SK-N-SH treated with all-trans-retinoic acid at 6 μM for 48 hours (cell line): Measurements from ENCODE around the gene CPTP.
A peak's percentile ranks its signal among the peaks of the same experiment; 100 is the strongest.

Experiments used
- ATAC-seq: fragments of 200-7000 bp; cut with Tn5 transposase; 3 replicates; pipeline ENCODE4 v1.9.1; 2020; ENCODE audit warnings: mild to moderate bottlenecking, moderate library complexity
- ARNTL ChIP-seq: fragments of 450-650 bp; formaldehyde crosslinking; IDR thresholded peaks from 2 replicates; pipeline ENCODE4 v1.5.0; 2020; ENCODE audit warnings: low read depth, mild to moderate bottlenecking, moderate library complexity, borderline replicate concordance
- BACH2 ChIP-seq: fragments of 250-450 bp; sonication (Bioruptor Pico); IDR thresholded peaks from 2 replicates; pipeline ENCODE4 v1.9.0; 2021; ENCODE audit warnings: mild to moderate bottlenecking, borderline replicate concordance
- CSDC2 ChIP-seq: fragments of 250-450 bp; sonication (Bioruptor Pico); IDR thresholded peaks from 2 replicates; pipeline ENCODE4 v1.5.0; 2020; ENCODE audit warnings: mild to moderate bottlenecking, moderate library complexity
- ESRRG ChIP-seq: fragments of 250-450 bp; sonication (Bioruptor Pico); IDR thresholded peaks from 2 replicates; pipeline ENCODE4 v1.6.1; 2021; ENCODE audit warnings: mild to moderate bottlenecking
- GLIS3 ChIP-seq: fragments of 250-450 bp; sonication (Bioruptor Pico); IDR thresholded peaks from 2 replicates; pipeline ENCODE4 v1.5.0; 2020; ENCODE audit warnings: mild to moderate bottlenecking, moderate library complexity
- ISL1 ChIP-seq: fragments of 250-450 bp; sonication (Bioruptor Pico); IDR thresholded peaks from 2 replicates; pipeline ENCODE4 v2.1.2; 2022; ENCODE audit warnings: mild to moderate bottlenecking, moderate library complexity
- OSR1 ChIP-seq: fragments of 250-450 bp; sonication (Bioruptor Pico); IDR thresholded peaks from 2 replicates; pipeline ENCODE4 v1.8.0; 2022; ENCODE audit warnings: moderate library complexity, mild to moderate bottlenecking, inconsistent platforms
- PATZ1 ChIP-seq: fragments of 250-450 bp; sonication (Bioruptor Pico); IDR thresholded peaks from 2 replicates; pipeline ENCODE4 v1.8.0; 2020; ENCODE audit warnings: mild to moderate bottlenecking, moderate library complexity, borderline replicate concordance
- POU6F1 ChIP-seq: fragments of 250-450 bp; sonication (Bioruptor Pico); IDR thresholded peaks from 2 replicates; pipeline ENCODE4 v1.8.0; 2021; ENCODE audit warnings: low read depth, mild to moderate bottlenecking, moderate library complexity, borderline replicate concordance
- PPARA ChIP-seq: fragments of 250-450 bp; sonication (Bioruptor Pico); IDR thresholded peaks from 2 replicates; pipeline ENCODE4 v1.5.0; 2020; ENCODE audit warnings: mild to moderate bottlenecking, borderline replicate concordance
- SNAI2 ChIP-seq: fragments of 250-450 bp; sonication (Bioruptor Pico); IDR thresholded peaks from 2 replicates; pipeline ENCODE4 v1.5.0; 2020; ENCODE audit warnings: mild to moderate bottlenecking, moderate library complexity
- TCF4 ChIP-seq: fragments of 250-450 bp; sonication (Bioruptor Pico); IDR thresholded peaks from 2 replicates; pipeline ENCODE4 v1.8.0; 2021; ENCODE audit warnings: mild to moderate bottlenecking, moderate library complexity, borderline replicate concordance
- TOX ChIP-seq: fragments of 250-450 bp; sonication (Bioruptor Pico); IDR thresholded peaks from 2 replicates; pipeline ENCODE4 v1.8.0; 2021; ENCODE audit warnings: mild to moderate bottlenecking, moderate library complexity, borderline replicate concordance
- TSHZ2 ChIP-seq: fragments of 250-450 bp; sonication (Bioruptor Pico); IDR thresholded peaks from 2 replicates; pipeline ENCODE4 v1.5.0; 2020; ENCODE audit warnings: mild to moderate bottlenecking, moderate library complexity
- ZC3H10 ChIP-seq: fragments of 250-450 bp; sonication (Bioruptor Pico); IDR thresholded peaks from 2 replicates; pipeline ENCODE4 v1.5.1; 2021; ENCODE audit warnings: mild to moderate bottlenecking, moderate library complexity
- ZFP3 ChIP-seq: fragments of 250-450 bp; sonication (Bioruptor Pico); IDR thresholded peaks from 2 replicates; pipeline ENCODE4 v1.5.0; 2020; ENCODE audit warnings: mild to moderate bottlenecking, moderate library complexity
- ZFP30 ChIP-seq: fragments of 450-650 bp; formaldehyde crosslinking; IDR thresholded peaks from 2 replicates; pipeline ENCODE4 v1.5.0; 2022; ENCODE audit warnings: mild to moderate bottlenecking, moderate library complexity
- ZNF70 ChIP-seq: fragments of 450-650 bp; formaldehyde crosslinking; IDR thresholded peaks from 2 replicates; pipeline ENCODE4 v1.5.0; 2020; ENCODE audit warnings: mild to moderate bottlenecking, moderate library complexity
- ZNF8 ChIP-seq: fragments of 450-650 bp; formaldehyde crosslinking; IDR thresholded peaks from 2 replicates; pipeline ENCODE4 v1.5.0; 2020; ENCODE audit warnings: mild to moderate bottlenecking, moderate library complexity
- TF ChIP-seq, protein P1 (sequence below): fragments of 250-450 bp; sonication (Bioruptor Pico); IDR thresholded peaks from 2 replicates; pipeline ENCODE4 v1.5.1; 2021; ENCODE audit warnings: mild to moderate bottlenecking, moderate library complexity
- TF ChIP-seq, protein P2 (sequence below): fragments of 250-450 bp; sonication (Bioruptor Pico); IDR thresholded peaks from 2 replicates; pipeline ENCODE4 v1.5.1; 2020; ENCODE audit warnings: low read depth, mild to moderate bottlenecking, moderate library complexity

The CPTP gene

DNA sequence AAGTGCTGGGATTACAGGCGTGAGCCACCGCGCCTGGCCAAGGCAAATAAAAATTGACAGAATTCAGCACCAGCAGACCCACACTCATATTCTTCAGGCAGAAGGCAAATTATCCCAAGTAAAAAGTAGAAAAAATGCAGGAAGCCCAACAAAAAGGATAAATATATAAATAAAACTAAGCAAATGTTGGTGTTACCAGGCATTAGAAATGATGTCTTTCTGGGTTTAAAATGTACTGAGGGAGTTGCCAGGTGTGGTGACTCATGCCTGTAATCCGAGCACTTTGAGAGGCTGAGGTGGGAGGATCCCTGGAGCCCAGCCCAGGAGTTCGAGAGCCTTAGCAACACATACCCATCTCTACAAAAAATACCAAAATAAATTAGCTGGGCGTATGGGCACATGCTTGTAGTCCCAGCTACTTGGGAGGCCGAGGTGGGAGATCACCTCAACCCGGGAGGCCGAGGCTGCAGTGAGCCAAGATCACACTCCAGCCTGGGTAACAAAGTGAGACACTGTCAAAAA, 6.4 kb upstream of the CPTP start:
- ATAC-seq: peak; percentile 89
- TF ChIP-seq CSDC2 (CRISPR knock-in tag): no peak
- TF ChIP-seq ZNF70 (CRISPR knock-in tag): no peak
- TF ChIP-seq, protein P1, sequence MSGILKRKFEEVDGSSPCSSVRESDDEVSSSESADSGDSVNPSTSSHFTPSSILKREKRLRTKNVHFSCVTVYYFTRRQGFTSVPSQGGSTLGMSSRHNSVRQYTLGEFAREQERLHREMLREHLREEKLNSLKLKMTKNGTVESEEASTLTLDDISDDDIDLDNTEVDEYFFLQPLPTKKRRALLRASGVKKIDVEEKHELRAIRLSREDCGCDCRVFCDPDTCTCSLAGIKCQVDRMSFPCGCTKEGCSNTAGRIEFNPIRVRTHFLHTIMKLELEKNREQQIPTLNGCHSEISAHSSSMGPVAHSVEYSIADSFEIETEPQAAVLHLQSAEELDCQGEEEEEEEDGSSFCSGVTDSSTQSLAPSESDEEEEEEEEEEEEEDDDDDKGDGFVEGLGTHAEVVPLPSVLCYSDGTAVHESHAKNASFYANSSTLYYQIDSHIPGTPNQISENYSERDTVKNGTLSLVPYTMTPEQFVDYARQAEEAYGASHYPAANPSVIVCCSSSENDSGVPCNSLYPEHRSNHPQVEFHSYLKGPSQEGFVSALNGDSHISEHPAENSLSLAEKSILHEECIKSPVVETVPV (CRISPR knock-in tag): no peak
- no peak for TF ChIP-seq TSHZ2 (CRISPR knock-in tag)
- TF ChIP-seq ZC3H10 (CRISPR knock-in tag): no peak
- no peak for TF ChIP-seq ISL1
- no peak for TF ChIP-seq ZFP30 (CRISPR knock-in tag)
- TF ChIP-seq ARNTL (CRISPR knock-in tag): no peak
- TF ChIP-seq POU6F1 (CRISPR knock-in tag): no peak
- TF ChIP-seq PPARA (CRISPR knock-in tag): no peak
- TF ChIP-seq PATZ1: no peak
- no peak for TF ChIP-seq ZNF8 (CRISPR knock-in tag)
- TF ChIP-seq OSR1 (CRISPR knock-in tag): no peak
- TF ChIP-seq ESRRG: no peak

DNA sequence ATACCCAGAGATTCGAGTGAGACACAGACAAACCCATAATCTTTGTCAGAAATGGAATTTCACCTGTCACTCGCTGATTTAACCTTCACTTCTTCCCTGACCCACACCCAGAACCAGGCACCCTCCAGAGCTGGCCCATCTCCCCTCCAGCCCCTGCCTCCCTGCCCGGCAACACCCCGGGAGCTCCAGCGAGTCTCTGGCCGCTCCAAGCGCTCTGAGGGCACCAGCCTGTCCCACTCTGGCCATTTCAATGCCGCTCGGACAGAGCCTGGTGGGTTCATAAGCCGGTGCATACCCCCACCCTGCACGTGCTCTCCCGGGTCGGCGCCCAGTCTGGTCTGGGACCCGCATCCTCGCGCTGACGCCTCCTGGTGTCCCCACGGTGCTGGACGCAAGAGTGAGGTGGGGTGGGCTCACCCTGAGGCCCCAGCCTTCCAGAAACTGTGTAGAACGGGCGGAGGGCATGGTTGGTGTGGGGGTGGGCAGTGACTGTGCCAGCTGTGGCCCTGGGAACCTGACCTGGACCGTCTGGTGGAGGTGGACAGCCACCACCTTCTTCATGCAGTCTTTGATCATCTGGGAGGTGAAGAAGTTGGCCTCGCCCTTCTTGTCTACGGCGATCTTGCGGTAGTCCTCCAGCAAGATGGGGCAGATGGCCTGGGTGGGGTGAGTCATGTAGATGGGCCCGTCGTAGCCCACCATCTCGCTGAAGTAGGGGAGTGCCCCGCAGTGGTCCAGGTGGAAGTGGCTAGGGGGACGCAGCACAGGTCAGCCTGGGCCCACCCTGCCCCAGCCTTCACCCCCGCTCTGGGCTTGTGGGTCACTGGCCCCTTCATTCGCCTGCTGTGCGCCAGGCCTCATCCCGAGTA, 5.6 kb upstream of the CPTP start:
- no peak; the same call in 2 of the 3 replicates for ATAC-seq
- no peak for TF ChIP-seq ZFP3 (CRISPR knock-in tag)
- no peak for TF ChIP-seq CSDC2 (CRISPR knock-in tag)
- no peak for TF ChIP-seq TOX (CRISPR knock-in tag)
- TF ChIP-seq BACH2 (CRISPR knock-in tag): no peak
- no peak for TF ChIP-seq TCF4
- TF ChIP-seq ZFP30 (CRISPR knock-in tag): no peak
- TF ChIP-seq ARNTL (CRISPR knock-in tag): no peak
- no peak for TF ChIP-seq OSR1 (CRISPR knock-in tag)
- TF ChIP-seq TSHZ2 (CRISPR knock-in tag): no peak
- no peak for TF ChIP-seq ZNF8 (CRISPR knock-in tag)
- no peak for TF ChIP-seq SNAI2
- TF ChIP-seq GLIS3 (CRISPR knock-in tag): no peak
- TF ChIP-seq ZC3H10 (CRISPR knock-in tag): no peak
- no peak for TF ChIP-seq ZNF70 (CRISPR knock-in tag)
- TF ChIP-seq, protein P2, sequence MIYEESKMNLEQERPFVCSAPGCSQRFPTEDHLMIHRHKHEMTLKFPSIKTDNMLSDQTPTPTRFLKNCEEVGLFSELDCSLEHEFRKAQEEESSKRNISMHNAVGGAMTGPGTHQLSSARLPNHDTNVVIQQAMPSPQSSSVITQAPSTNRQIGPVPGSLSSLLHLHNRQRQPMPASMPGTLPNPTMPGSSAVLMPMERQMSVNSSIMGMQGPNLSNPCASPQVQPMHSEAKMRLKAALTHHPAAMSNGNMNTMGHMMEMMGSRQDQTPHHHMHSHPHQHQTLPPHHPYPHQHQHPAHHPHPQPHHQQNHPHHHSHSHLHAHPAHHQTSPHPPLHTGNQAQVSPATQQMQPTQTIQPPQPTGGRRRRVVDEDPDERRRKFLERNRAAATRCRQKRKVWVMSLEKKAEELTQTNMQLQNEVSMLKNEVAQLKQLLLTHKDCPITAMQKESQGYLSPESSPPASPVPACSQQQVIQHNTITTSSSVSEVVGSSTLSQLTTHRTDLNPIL (CRISPR knock-in tag): no peak
- no peak for TF ChIP-seq ISL1
- no peak for TF ChIP-seq ESRRG
- TF ChIP-seq, protein P1 (CRISPR knock-in tag): no peak
